ENCODE measurements around the gene PACS2. TPM values are rescaled to one million over a fixed set of nuclear protein-coding genes. Genes with fewer than 3 reads are reported as not detected.

PACS2 gene
- total RNA-seq, 1 experiment from 2014 or later, result 43.3 TPM

DNA sequence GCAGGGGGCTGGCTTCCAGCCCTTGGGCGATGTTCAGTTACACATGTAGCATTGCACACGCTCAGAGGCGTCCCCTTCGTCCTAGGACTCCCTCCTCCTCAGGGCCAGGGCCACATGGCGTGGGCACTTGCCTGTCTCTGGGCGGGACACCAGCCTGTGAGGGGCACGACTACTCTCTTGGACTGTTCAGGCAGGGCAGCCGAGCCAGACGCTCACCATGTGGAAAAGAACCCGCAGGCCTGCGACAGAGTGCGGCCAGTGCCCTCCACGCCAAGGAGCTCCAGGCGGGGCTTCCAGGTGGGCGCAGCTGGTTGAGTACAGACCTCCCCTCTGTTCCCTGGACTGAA lies 126.0 kb downstream of the PACS2 start:
- ChIA-PET CTCF (no interaction called here), POLR2A (ENCODE audit: unreplicated experiment) (no interaction called here)
- H3K4me2 ChIP-seq, result no peak overlapping the region
- TF ChIP-seq CTCF (conservative IDR thresholded peaks at IDR 0.05), result no peak
- no peak for TF ChIP-seq EZH2 (IDR thresholded peaks at IDR 0.05; ENCODE audit: low read depth)
- H3K79me2 ChIP-seq (ENCODE audit: low read depth), result peaks cover 25% of the 10 kb centered on the region
- no peak overlapping the region for H3K27ac ChIP-seq
- no peak overlapping the region for H3K4me3 ChIP-seq
- H3K27me3 ChIP-seq (ENCODE audit: insufficient read depth, low read depth), result no peaks in the 10 kb centered on the region
- peaks cover 42% of the 10 kb centered on the region for H4K20me1 ChIP-seq (ENCODE audit: insufficient read depth)
- H3K9me2 ChIP-seq (ENCODE audit: insufficient read depth), result no peaks in the 10 kb centered on the region
- no peaks in the 10 kb centered on the region for H3K9me3 ChIP-seq (ENCODE audit: insufficient read depth, low read depth)
- H3K36me3 ChIP-seq (ENCODE audit: low read depth), result no peaks in the 10 kb centered on the region
- BruUV-seq (replicated peaks), result no TSS peak
- intact Hi-C loops (cut with micrococcal nuclease; ENCODE audit: unreplicated experiment), result no loop called here
- H2AFZ ChIP-seq, result no peak overlapping the region
- no peak for DNase-seq
- H3K4me1 ChIP-seq (replicated peaks; ENCODE audit: insufficient read depth), result no peaks in the 10 kb centered on the region
- no peaks in the 10 kb centered on the region for H3F3A ChIP-seq (ENCODE audit: insufficient read depth, low read depth)

DNA sequence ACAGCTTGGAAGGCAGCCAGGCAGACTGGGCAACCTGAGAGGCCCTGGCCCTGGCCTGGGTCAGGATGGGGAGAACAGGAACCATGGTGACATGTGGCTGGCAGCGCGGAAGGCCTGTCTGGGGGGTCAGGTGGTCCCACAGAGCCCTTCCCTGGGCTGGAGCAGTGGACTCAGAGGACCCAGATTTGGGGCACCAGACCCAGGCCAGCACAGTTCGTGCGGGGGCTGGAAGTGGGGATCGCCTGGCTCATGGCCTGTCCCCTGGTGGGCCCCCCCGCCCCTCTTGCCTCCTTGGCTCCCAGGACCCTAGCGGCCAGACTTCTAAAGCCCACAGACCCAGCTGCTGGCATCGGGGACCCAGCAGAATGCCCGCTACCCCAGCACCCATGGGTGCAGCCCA lies 126.4 kb downstream of the PACS2 start:
- intact Hi-C loops (cut with micrococcal nuclease; ENCODE audit: unreplicated experiment), result no loop called here
- Histone ChIP-seq H3K27me3 (ENCODE audit: insufficient read depth, low read depth) (no peaks in the 10 kb centered on the region), H3K4me1 (replicated peaks; ENCODE audit: insufficient read depth) (no peaks in the 10 kb centered on the region), H3K27ac (no peak overlapping the region), H3F3A (ENCODE audit: insufficient read depth, low read depth) (no peaks in the 10 kb centered on the region), H3K79me2 (ENCODE audit: low read depth) (peaks cover 20% of the 10 kb centered on the region), H3K9me3 (ENCODE audit: insufficient read depth, low read depth) (no peaks in the 10 kb centered on the region), H3K36me3 (ENCODE audit: low read depth) (no peaks in the 10 kb centered on the region), H3K4me3 (no peak overlapping the region), H2AFZ (no peak overlapping the region), H4K20me1 (ENCODE audit: insufficient read depth) (peaks cover 37% of the 10 kb centered on the region), H3K4me2 (no peak overlapping the region), H3K9me2 (ENCODE audit: insufficient read depth) (no peaks in the 10 kb centered on the region)
- TF ChIP-seq CTCF (conservative IDR thresholded peaks at IDR 0.05) (no peak), EZH2 (IDR thresholded peaks at IDR 0.05; ENCODE audit: low read depth) (no peak)
- no peak for DNase-seq
- no TSS peak for BruUV-seq (replicated peaks)
- POLR2A ChIA-PET (ENCODE audit: unreplicated experiment), result no interaction called here
- CTCF ChIA-PET, result no interaction called here

DNA sequence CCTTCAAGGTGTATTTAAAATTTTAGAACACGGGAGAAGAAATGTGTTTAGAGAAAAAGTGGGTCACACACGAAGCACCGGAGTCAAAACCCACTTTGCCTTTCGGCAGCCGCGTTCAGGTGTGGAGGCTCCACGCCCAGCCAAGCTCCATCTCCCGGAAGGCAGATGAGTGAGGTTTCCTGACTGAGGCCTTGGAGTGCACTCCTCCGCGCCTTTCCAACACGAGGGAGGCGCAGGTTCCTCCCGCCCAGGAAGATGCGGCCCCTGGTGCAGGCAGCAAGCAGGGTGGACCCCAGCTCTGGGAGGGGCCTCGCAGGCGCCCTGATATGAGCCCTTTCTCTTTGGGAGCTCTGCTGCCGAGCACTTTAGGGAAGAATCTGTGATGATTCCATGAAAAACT lies 127.6 kb downstream of the PACS2 start:
- POLR2A ChIA-PET (ENCODE audit: unreplicated experiment), result no interaction called here
- CTCF ChIA-PET, result no interaction called here
- intact Hi-C loops (cut with micrococcal nuclease; ENCODE audit: unreplicated experiment), result no loop called here
- Histone ChIP-seq H3K9me2 (ENCODE audit: insufficient read depth) (no peaks in the 10 kb centered on the region), H3K36me3 (ENCODE audit: low read depth) (no peaks in the 10 kb centered on the region), H3K4me1 (replicated peaks; ENCODE audit: insufficient read depth) (no peaks in the 10 kb centered on the region), H3K79me2 (ENCODE audit: low read depth) (0 out of 2 replicates have a peak, but pooled peaks cover 10% of the 10 kb centered on the region), H3K27ac (no peak overlapping the region), H3K4me3 (no peak overlapping the region), H2AFZ (no peak overlapping the region), H3F3A (ENCODE audit: insufficient read depth, low read depth) (no peaks in the 10 kb centered on the region), H3K27me3 (ENCODE audit: insufficient read depth, low read depth) (no peaks in the 10 kb centered on the region), H3K4me2 (no peak overlapping the region), H4K20me1 (ENCODE audit: insufficient read depth) (peaks cover 26% of the 10 kb centered on the region), H3K9me3 (ENCODE audit: insufficient read depth, low read depth) (no peaks in the 10 kb centered on the region)
- TF ChIP-seq EZH2 (IDR thresholded peaks at IDR 0.05; ENCODE audit: low read depth) (no peak), CTCF (conservative IDR thresholded peaks at IDR 0.05) (no peak)
- no TSS peak for BruUV-seq (replicated peaks)
- DNase-seq, result no peak

Data from PC-9 (cell line).